K562 (cell line): ENCODE measurements around the gene REPS1. TPM values are rescaled to one million over a fixed set of nuclear protein-coding genes. Genes with fewer than 3 reads are reported as not detected.

Experiments
- CBFA2T2 ChIP-seq: fragments of 450-650 bp; conservative IDR thresholded peaks from 2 replicates; pipeline ENCODE4 v1.6.1; 2017; ENCODE audit warnings: mild to moderate bottlenecking
- DPF2 ChIP-seq: fragments of 450-650 bp; IDR thresholded peaks from 2 replicates; pipeline ENCODE4 v1.6.1; 2016
- ESRRA ChIP-seq: fragments of 450-650 bp; IDR thresholded peaks from 2 replicates; pipeline ENCODE4 v1.6.1; 2014; ENCODE audit warnings: low read depth, mild to moderate bottlenecking, moderate library complexity, borderline replicate concordance
- FOSL1 ChIP-seq: fragments of 200-800 bp; sonication (Bioruptor generic); conservative IDR thresholded peaks from 2 replicates; pipeline ENCODE4 v1.6.1; 2016; ENCODE audit warnings: missing genetic modification characterization, missing compliant biosample characterization
- GABPB1 ChIP-seq: sonication (generic); formaldehyde crosslinking; IDR thresholded peaks from 2 replicates; pipeline ENCODE4 v1.8.0; 2022; ENCODE audit warnings: mild to moderate bottlenecking, missing genetic modification reagents
- LEF1 ChIP-seq: fragments of 450-650 bp; IDR thresholded peaks from 2 replicates; pipeline ENCODE4 v1.6.1; 2016; ENCODE audit warnings: mild to moderate bottlenecking
- MAFG ChIP-seq: fragments of 450-650 bp; conservative IDR thresholded peaks from 2 replicates; pipeline ENCODE4 v1.6.1; 2016; ENCODE audit warnings: missing genetic modification characterization, missing compliant biosample characterization
- MBD2 ChIP-seq: sonication (generic); IDR thresholded peaks from 2 replicates; pipeline ENCODE4 v1.6.1; 2016; ENCODE audit warnings: low read depth, borderline replicate concordance
- MEF2D ChIP-seq: conservative IDR thresholded peaks from 2 replicates; pipeline ENCODE4 v1.6.1; 2016; ENCODE audit warnings: low read depth, missing genetic modification characterization, missing compliant biosample characterization
- NONO ChIP-seq, 2 experiments: fragments of 200-400 bp in 1 of 2; fragments of 450-650 bp in 1 of 2; formaldehyde crosslinking in 1 of 2; IDR thresholded peaks; 2 replicates each; pipeline ENCODE4 v1.6.1; 2017; ENCODE audit warnings: low read depth in 2 of 2, mild to moderate bottlenecking in 2 of 2, moderate library complexity in 2 of 2, low read length in 1 of 2
- SLC30A9 ChIP-seq: fragments of 250-450 bp; sonication (Bioruptor Pico); IDR thresholded peaks from 2 replicates; pipeline ENCODE4 v1.8.0; 2022; ENCODE audit warnings: mild to moderate bottlenecking, moderate library complexity
- SMARCA4 ChIP-seq: fragments of 450-650 bp; IDR thresholded peaks from 2 replicates; pipeline ENCODE4 v1.6.1; 2016
- TEAD1 ChIP-seq, 2 experiments: fragments of 450-650 bp in 1 of 2; sonication (generic) in 1 of 2; formaldehyde crosslinking; IDR thresholded peaks; 2 replicates each; pipeline versions ENCODE4 v1.4.0 to v1.8.0; 2020 to 2022; ENCODE audit warnings: mild to moderate bottlenecking in 2 of 2, missing genetic modification reagents in 1 of 2
- YY1 ChIP-seq, 3 experiments: IDR thresholded peaks; 2 replicates each; pipeline ENCODE4 v1.6.1; 2011; ENCODE audit warnings: low read length in 2 of 3, mild to moderate bottlenecking in 2 of 3, moderate library complexity in 2 of 3, borderline replicate concordance in 1 of 3, control low read depth in 1 of 3, low read depth in 1 of 3; ENCODE audit not compliant: insufficient read depth in 3 of 3, insufficient replicate concordance in 2 of 3, control insufficient read depth in 1 of 3, insufficient read length in 1 of 3; ENCODE audit errors: extremely low read depth in 1 of 3
- ZNF584 ChIP-seq: fragments of 200-800 bp; sonication (Bioruptor generic); IDR thresholded peaks from 2 replicates; pipeline ENCODE4 v1.6.1; 2016; ENCODE audit warnings: low read depth, mild to moderate bottlenecking, missing genetic modification characterization, missing compliant biosample characterization
- ZNF707 ChIP-seq: fragments of 250-450 bp; sonication (Bioruptor Pico); conservative IDR thresholded peaks from 2 replicates; pipeline ENCODE4 v1.8.0; 2022; ENCODE audit warnings: inconsistent platforms, mild to moderate bottlenecking, moderate library complexity
- ZNF76 ChIP-seq: fragments of 250-450 bp; sonication (Bioruptor Pico); IDR thresholded peaks from 2 replicates; pipeline ENCODE4 v1.4.0; 2020; ENCODE audit warnings: mild to moderate bottlenecking, moderate library complexity, borderline replicate concordance
- polyA plus RNA-seq, 8 experiments: library from polyadenylated mRNA; depleted of rRNA in 4 of 8; stranded (reverse) in 5 of 8; unstranded in 3 of 8; fragments of >200 nt; fragmentation: Nextera tagmentation in 2 of 8; fragmentation: Illumina TruSeq in 1 of 8; extraction: Ambion mirVana in 2 of 8; extraction: Trizol in 1 of 8; gene quantifications; 2 replicates each; pipeline versions ENCODE4 v1.2.1 to v1.2.3, GENCODE V29; 2011 to 2014; ENCODE audit warnings: inconsistent platforms in 1 of 8, missing spikeins in 1 of 8
- total RNA-seq, 7 experiments: library from RNA; depleted of rRNA in 6 of 7; stranded (reverse); fragments of >200 nt in 6 of 7; fragmentation: Illumina TruSeq in 2 of 7; extraction: Trizol in 2 of 7; gene quantifications; 2 replicates each; pipeline versions ENCODE4 v1.2.1 to v1.2.3, GENCODE V29; 2011 to 2021; ENCODE audit warnings: low replicate concordance in 1 of 7
- TF ChIP-seq, protein P1 (sequence below): fragments of 250-450 bp; sonication (Bioruptor Pico); IDR thresholded peaks from 2 replicates; pipeline ENCODE4 v1.4.0; 2020; ENCODE audit warnings: mild to moderate bottlenecking, moderate library complexity
- TF ChIP-seq, protein P2 (sequence below): fragments of 450-650 bp; formaldehyde crosslinking; IDR thresholded peaks from 2 replicates; pipeline ENCODE4 v1.4.0; 2022; ENCODE audit warnings: missing genetic modification characterization
- TF ChIP-seq, protein P3 (sequence below), 2 experiments: IDR thresholded peaks; 2 replicates each; pipeline ENCODE4 v1.6.1; 2011; ENCODE audit warnings: borderline replicate concordance in 1 of 2, control low read depth in 1 of 2, low read depth in 1 of 2, low read length in 1 of 2, mild to moderate bottlenecking in 1 of 2, mixed read lengths in 1 of 2, moderate library complexity in 1 of 2; ENCODE audit not compliant: insufficient read depth in 1 of 2, insufficient read length in 1 of 2, poor library complexity in 1 of 2, severe bottlenecking in 1 of 2; ENCODE audit errors: extremely low read depth in 1 of 2

Gene REPS1
- total and polyA plus RNA-seq, 9 of the 15 experiments (the other 6 are each of a cell fraction or from before 2014, with no cell fraction given) = 7.9 to 36.0 (median 27.8) TPM

DNA sequence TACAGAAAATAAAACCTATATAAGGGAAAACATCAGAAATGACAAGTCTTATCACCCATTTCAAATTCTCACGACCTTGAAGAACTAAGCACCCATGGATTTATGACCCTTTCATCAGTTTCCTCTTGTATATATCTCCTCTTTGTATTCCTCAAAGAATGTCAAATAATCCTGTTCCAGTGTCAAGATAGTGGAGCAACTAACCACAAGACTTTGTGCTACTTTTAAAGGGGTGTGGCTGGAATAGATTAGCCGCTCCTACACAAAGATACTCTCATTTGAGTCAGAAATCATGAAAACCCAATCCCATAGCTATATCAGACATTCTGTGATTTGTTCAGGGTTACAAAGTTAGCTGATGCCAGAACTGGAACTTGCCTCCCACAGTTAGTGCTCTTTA lies 6.6 kb downstream of the REPS1 start (continued):
- no peak for TF ChIP-seq NONO (IDR thresholded peaks at IDR 0.05; ENCODE audit: low read depth in 2 of 2, low read length in 1 of 2)
- no peak for TF ChIP-seq MAFG (tag)
- TF ChIP-seq SLC30A9 (CRISPR knock-in tag) = no peak
- TF ChIP-seq, protein P1, sequence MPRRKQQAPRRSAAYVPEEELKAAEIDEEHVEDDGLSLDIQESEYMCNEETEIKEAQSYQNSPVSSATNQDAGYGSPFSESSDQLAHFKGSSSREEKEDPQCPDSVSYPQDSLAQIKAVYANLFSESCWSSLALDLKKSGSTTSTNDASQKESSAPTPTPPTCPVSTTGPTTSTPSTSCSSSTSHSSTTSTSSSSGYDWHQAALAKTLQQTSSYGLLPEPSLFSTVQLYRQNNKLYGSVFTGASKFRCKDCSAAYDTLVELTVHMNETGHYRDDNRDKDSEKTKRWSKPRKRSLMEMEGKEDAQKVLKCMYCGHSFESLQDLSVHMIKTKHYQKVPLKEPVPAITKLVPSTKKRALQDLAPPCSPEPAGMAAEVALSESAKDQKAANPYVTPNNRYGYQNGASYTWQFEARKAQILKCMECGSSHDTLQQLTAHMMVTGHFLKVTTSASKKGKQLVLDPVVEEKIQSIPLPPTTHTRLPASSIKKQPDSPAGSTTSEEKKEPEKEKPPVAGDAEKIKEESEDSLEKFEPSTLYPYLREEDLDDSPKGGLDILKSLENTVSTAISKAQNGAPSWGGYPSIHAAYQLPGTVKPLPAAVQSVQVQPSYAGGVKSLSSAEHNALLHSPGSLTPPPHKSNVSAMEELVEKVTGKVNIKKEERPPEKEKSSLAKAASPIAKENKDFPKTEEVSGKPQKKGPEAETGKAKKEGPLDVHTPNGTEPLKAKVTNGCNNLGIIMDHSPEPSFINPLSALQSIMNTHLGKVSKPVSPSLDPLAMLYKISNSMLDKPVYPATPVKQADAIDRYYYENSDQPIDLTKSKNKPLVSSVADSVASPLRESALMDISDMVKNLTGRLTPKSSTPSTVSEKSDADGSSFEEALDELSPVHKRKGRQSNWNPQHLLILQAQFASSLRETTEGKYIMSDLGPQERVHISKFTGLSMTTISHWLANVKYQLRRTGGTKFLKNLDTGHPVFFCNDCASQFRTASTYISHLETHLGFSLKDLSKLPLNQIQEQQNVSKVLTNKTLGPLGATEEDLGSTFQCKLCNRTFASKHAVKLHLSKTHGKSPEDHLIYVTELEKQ (CRISPR knock-in tag) = no peak
- peak in 1 of 2 experiments; percentile 83; a peak in 1 of 4 replicates for TF ChIP-seq TEAD1 (CRISPR knock-in tag; IDR thresholded peaks at IDR 0.05)
- TF ChIP-seq CBFA2T2 = peak; percentile 28; the same call in 1 of the 2 replicates
- peak; percentile 72; the same call in 1 of the 2 replicates for TF ChIP-seq ESRRA
- no peak for TF ChIP-seq ZNF707 (CRISPR knock-in tag)
- TF ChIP-seq DPF2 = no peak
- peak; percentile 57 for TF ChIP-seq FOSL1 (tag)
- TF ChIP-seq ZNF76 (CRISPR knock-in tag) = no peak
- TF ChIP-seq SMARCA4 = peak; percentile 21; the same call in 1 of the 2 replicates
- TF ChIP-seq, protein P2, sequence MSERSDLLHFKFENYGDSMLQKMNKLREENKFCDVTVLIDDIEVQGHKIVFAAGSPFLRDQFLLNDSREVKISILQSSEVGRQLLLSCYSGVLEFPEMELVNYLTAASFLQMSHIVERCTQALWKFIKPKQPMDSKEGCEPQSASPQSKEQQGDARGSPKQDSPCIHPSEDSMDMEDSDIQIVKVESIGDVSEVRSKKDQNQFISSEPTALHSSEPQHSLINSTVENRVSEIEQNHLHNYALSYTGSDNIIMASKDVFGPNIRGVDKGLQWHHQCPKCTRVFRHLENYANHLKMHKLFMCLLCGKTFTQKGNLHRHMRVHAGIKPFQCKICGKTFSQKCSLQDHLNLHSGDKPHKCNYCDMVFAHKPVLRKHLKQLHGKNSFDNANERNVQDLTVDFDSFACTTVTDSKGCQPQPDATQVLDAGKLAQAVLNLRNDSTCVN (CRISPR knock-in tag) = no peak
- no peak for TF ChIP-seq MBD2
- no peak for TF ChIP-seq GABPB1 (CRISPR knock-in tag)
- no peak for TF ChIP-seq YY1 (IDR thresholded peaks at IDR 0.05; ENCODE audit: borderline replicate concordance in 1 of 3, control insufficient read depth in 1 of 3, extremely low read depth in 1 of 3, insufficient read depth in 3 of 3, insufficient read length in 1 of 3, insufficient replicate concordance in 2 of 3, low read depth in 1 of 3, low read length in 2 of 3)
- TF ChIP-seq ZNF584 (CRISPR knock-in tag) = 0 out of 2 replicates have a peak, but pooled peaks have one; percentile 29
- no peak for TF ChIP-seq LEF1
- peak; percentile 49; the same call in 1 of the 2 replicates for TF ChIP-seq MEF2D (tag)
- TF ChIP-seq, protein P3, sequence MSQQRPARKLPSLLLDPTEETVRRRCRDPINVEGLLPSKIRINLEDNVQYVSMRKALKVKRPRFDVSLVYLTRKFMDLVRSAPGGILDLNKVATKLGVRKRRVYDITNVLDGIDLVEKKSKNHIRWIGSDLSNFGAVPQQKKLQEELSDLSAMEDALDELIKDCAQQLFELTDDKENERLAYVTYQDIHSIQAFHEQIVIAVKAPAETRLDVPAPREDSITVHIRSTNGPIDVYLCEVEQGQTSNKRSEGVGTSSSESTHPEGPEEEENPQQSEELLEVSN (IDR thresholded peaks at IDR 0.05; ENCODE audit: borderline replicate concordance in 1 of 2, extremely low read depth in 1 of 2, insufficient read depth in 1 of 2, insufficient read length in 1 of 2, low read depth in 1 of 2, low read length in 1 of 2, poor library complexity in 1 of 2, severe bottlenecking in 1 of 2) = no peak
